ENCODE data around the gene ZBTB20. TPM values are rescaled to one million over a fixed set of nuclear protein-coding genes. Genes with fewer than 3 reads are reported as not detected.

Gene ZBTB20
- polyA plus RNA-seq, 1 donor from 2014 or later: 42.6 TPM

GRCh38 chr3:114554731-114555130, 592.4 kb downstream of the ZBTB20 start:
- Mint-ChIP-seq H3K9me3 (no peaks in the 10 kb centered on the region), H3K36me3 (peaks cover 2% of the 10 kb centered on the region), H3K4me3 (no peak overlapping the region), H3K4me1 (peaks cover 0 to 2% (median 0%) of the 10 kb centered on the region in 3 donors), H3K27me3 (no peaks in the 10 kb centered on the region), H3K27ac (peak overlapping the region in 1 of 3 donors; percentile 6)

GRCh38 chr3:114553949-114554593, 593.0 kb downstream of the ZBTB20 start:
- H3K36me3 Mint-ChIP-seq: peaks cover 2% of the 10 kb centered on the region

GRCh38 chr3:114552527-114552812, 594.6 kb downstream of the ZBTB20 start:
- Mint-ChIP-seq H3K27me3 (no peaks in the 10 kb centered on the region), H3K36me3 (peaks cover 1% of the 10 kb centered on the region), H3K27ac (no peak overlapping the region), H3K4me3 (no peak overlapping the region), H3K9me3 (no peaks in the 10 kb centered on the region), H3K4me1 (peaks cover 0 to 2% (median 0%) of the 10 kb centered on the region in 3 donors)

More at GRCh38 chr3:114553949-114554593, 593.0 kb downstream of the ZBTB20 start:
- H3K4me1 Mint-ChIP-seq: peaks cover 0 to 2% (median 0%) of the 10 kb centered on the region in 3 donors
- H3K4me3 Mint-ChIP-seq: no peak overlapping the region
- H3K27me3 Mint-ChIP-seq: no peaks in the 10 kb centered on the region
- peak overlapping the region in 1 of 3 donors; percentile 6 for H3K27ac Mint-ChIP-seq
- H3K9me3 Mint-ChIP-seq: no peaks in the 10 kb centered on the region

- Mint-ChIP-seq H3K27me3 (no peaks in the 10 kb centered on the region), H3K9me3 (no peaks in the 10 kb centered on the region), H3K27ac (no peak overlapping the region), H3K4me1 (peaks cover 0 to 2% (median 0%) of the 10 kb centered on the region in 3 donors), H3K36me3 (peaks cover 3% of the 10 kb centered on the region), H3K4me3 (no peak overlapping the region)
These were observed 595.1 kb downstream of the ZBTB20 start for GRCh38 chr3:114551770-114552526.

GRCh38 chr3:114550165-114550564, 596.9 kb downstream of the ZBTB20 start:
- H3K4me1 Mint-ChIP-seq: peaks cover 0 to 2% (median 1%) of the 10 kb centered on the region in 3 donors
- H3K36me3 Mint-ChIP-seq: peaks cover 5% of the 10 kb centered on the region
- H3K4me3 Mint-ChIP-seq: no peak overlapping the region
- no peak overlapping the region for H3K27ac Mint-ChIP-seq
- no peaks in the 10 kb centered on the region for H3K27me3 Mint-ChIP-seq
- no peaks in the 10 kb centered on the region for H3K9me3 Mint-ChIP-seq

- Mint-ChIP-seq H3K27ac (peak overlapping the region in 1 of 3 donors; percentile 5), H3K4me3 (no peak overlapping the region), H3K27me3 (no peaks in the 10 kb centered on the region), H3K36me3 (peaks cover 5% of the 10 kb centered on the region), H3K4me1 (peaks cover 0 to 3% (median 0%) of the 10 kb centered on the region in 3 donors), H3K9me3 (no peaks in the 10 kb centered on the region)
These were observed 601.9 kb downstream of the ZBTB20 start for GRCh38 chr3:114545193-114545592.

GRCh38 chr3:114542359-114542758, 604.7 kb downstream of the ZBTB20 start:
- Mint-ChIP-seq H3K4me1 (peaks cover 11 to 16% (median 12%) of the 10 kb centered on the region in 3 donors), H3K36me3 (peaks cover 4% of the 10 kb centered on the region), H3K27me3 (no peaks in the 10 kb centered on the region), H3K9me3 (no peaks in the 10 kb centered on the region), H3K4me3 (no peak overlapping the region), H3K27ac (no peak overlapping the region)

- no peaks in the 10 kb centered on the region for H3K9me3 Mint-ChIP-seq
- H3K4me3 Mint-ChIP-seq: no peak overlapping the region
- H3K36me3 Mint-ChIP-seq: no peaks in the 10 kb centered on the region
- peaks cover 11 to 20% (median 16%) of the 10 kb centered on the region in 3 donors for H3K4me1 Mint-ChIP-seq
- H3K27ac Mint-ChIP-seq: no peak overlapping the region
- peaks cover 1% of the 10 kb centered on the region for H3K27me3 Mint-ChIP-seq
These were observed 607.6 kb downstream of the ZBTB20 start for GRCh38 chr3:114539525-114539924.

- Mint-ChIP-seq H3K4me3 (no peak overlapping the region), H3K9me3 (no peaks in the 10 kb centered on the region), H3K36me3 (peaks cover under 1% of the 10 kb centered on the region), H3K27me3 (peaks cover 1% of the 10 kb centered on the region), H3K27ac (peak overlapping the region in 1 of 3 donors; percentile 2), H3K4me1 (peaks cover 11 to 21% (median 17%) of the 10 kb centered on the region in 3 donors)
These were observed 608.9 kb downstream of the ZBTB20 start for GRCh38 chr3:114538211-114538610.

GRCh38 chr3:114528517-114528916, 618.6 kb downstream of the ZBTB20 start:
- peaks cover 7% of the 10 kb centered on the region for H3K36me3 Mint-ChIP-seq
- H3K4me1 Mint-ChIP-seq: peaks cover under 1 to 12% (median 9%) of the 10 kb centered on the region in 3 donors
- no peak overlapping the region for H3K27ac Mint-ChIP-seq
- no peak overlapping the region for H3K4me3 Mint-ChIP-seq
- no peaks in the 10 kb centered on the region for H3K27me3 Mint-ChIP-seq
- peaks cover 0 to 4% (median 0%) of the 10 kb centered on the region in 3 donors for H3K9me3 Mint-ChIP-seq

- Mint-ChIP-seq H3K27me3 (no peaks in the 10 kb centered on the region), H3K27ac (no peak overlapping the region), H3K9me3 (no peaks in the 10 kb centered on the region), H3K4me3 (no peak overlapping the region), H3K4me1 (peaks cover 0 to 12% (median 2%) of the 10 kb centered on the region in 3 donors), H3K36me3 (peaks cover 1% of the 10 kb centered on the region)
These were observed 619.9 kb downstream of the ZBTB20 start for GRCh38 chr3:114527036-114527644.

GRCh38 chr3:114525278-114525677, 621.8 kb downstream of the ZBTB20 start:
- Mint-ChIP-seq H3K4me1 (peaks cover 0 to 2% (median 2%) of the 10 kb centered on the region in 3 donors), H3K27me3 (no peaks in the 10 kb centered on the region), H3K27ac (no peak overlapping the region), H3K9me3 (no peaks in the 10 kb centered on the region), H3K4me3 (no peak overlapping the region), H3K36me3 (no peaks in the 10 kb centered on the region)

GRCh38 chr3:114519415-114519814, 627.7 kb downstream of the ZBTB20 start:
- Mint-ChIP-seq H3K4me1 (peaks cover 0 to 1% (median 0%) of the 10 kb centered on the region in 3 donors), H3K4me3 (no peak overlapping the region), H3K27ac (no peak overlapping the region), H3K27me3 (no peaks in the 10 kb centered on the region), H3K9me3 (no peaks in the 10 kb centered on the region), H3K36me3 (peaks cover 9% of the 10 kb centered on the region)

- Mint-ChIP-seq H3K4me1 (peaks cover 0 to 1% (median 0%) of the 10 kb centered on the region in 3 donors), H3K27me3 (no peaks in the 10 kb centered on the region), H3K9me3 (no peaks in the 10 kb centered on the region), H3K4me3 (no peak overlapping the region), H3K27ac (no peak overlapping the region), H3K36me3 (peaks cover 11% of the 10 kb centered on the region)
These were observed 628.8 kb downstream of the ZBTB20 start for GRCh38 chr3:114518206-114518808.

GRCh38 chr3:114510201-114510600, 636.9 kb downstream of the ZBTB20 start:
- Mint-ChIP-seq H3K9me3 (no peaks in the 10 kb centered on the region), H3K4me3 (peak overlapping the region in 1 of 4 donors; percentile 65), H3K36me3 (peaks cover 8% of the 10 kb centered on the region), H3K27me3 (no peaks in the 10 kb centered on the region), H3K4me1 (peaks cover 12 to 31% (median 23%) of the 10 kb centered on the region in 3 donors), H3K27ac (no peak overlapping the region)

Data from IgD-negative memory B cell (primary cell).